HepG2 (cell line): ENCODE measurements around the gene ADAM19. TPM values are rescaled to one million over a fixed set of nuclear protein-coding genes. Genes with fewer than 3 reads are reported as not detected.

ENCODE experiments used
- ATAC-seq: fragments of 200-7000 bp; cut with Tn5 transposase; 3 replicates; pipeline ENCODE4 v1.9.1; 2020; ENCODE audit warnings: mild to moderate bottlenecking, moderate library complexity
- BruUV-seq: library from RNA; stranded (reverse); fragments of 400-500 nt; replicated peaks from 2 replicates; lab custom pipeline; 2021; lab: Mats Ljungman, UMichigan
- CTCF ChIA-PET: fragments of 300-600 bp; formaldehyde crosslinking; extraction: SDS; loops from one replicate; lab custom pipeline; 2021; ENCODE audit warnings: low total read pairs, inconsistent platforms, low intra/inter-chr PET ratio; lab: Yijun Ruan, JAX
- POLR2A ChIA-PET: fragments of 350-600 bp; sonication (Branson Sonifier 250); formaldehyde crosslinking; loops from one replicate; lab custom pipeline; 2020; ENCODE audit warnings: antibody characterized with exemption, inconsistent platforms; lab: Yijun Ruan, JAX
- DNase-seq: peaks from one replicate; pipeline ENCODE4 v3.0.0-alpha.2; 2015; ENCODE audit warnings: low spot score
- FAIRE-seq: peaks from 3 replicates; lab custom pipeline; 2011; peaks lifted over from hg19 to GRCh38; lab: Jason Lieb, UNC
- H2AFZ ChIP-seq: one replicate; pipeline ENCODE4 v1.6.1; 2011; ENCODE audit warnings: low read length, inconsistent platforms
- H3K27ac ChIP-seq: fragments of 300-600 bp; 3 replicates; pipeline ENCODE4 v1.8.0; 2011; ENCODE audit warnings: mixed run types, mild to moderate bottlenecking, mixed read lengths, low read length, inconsistent platforms; ENCODE audit not compliant: insufficient read depth; ENCODE audit errors: extremely low read length
- H3K27me3 ChIP-seq, 2 experiments: fragments of 200-600 bp in 1 of 2; 2 replicates in 1 of 2; 3 replicates in 1 of 2; pipeline versions ENCODE4 v1.6.0 to v1.8.0; 2011; ENCODE audit warnings: low read length in 2 of 2, mild to moderate bottlenecking in 2 of 2, moderate library complexity in 2 of 2, inconsistent platforms in 1 of 2; ENCODE audit not compliant: insufficient read depth in 2 of 2, control insufficient read depth in 1 of 2
- H3K36me3 ChIP-seq, 2 experiments: fragments of 200-600 bp in 1 of 2; replicated peaks in 1 of 2; 2 replicates in 1 of 2; 3 replicates in 1 of 2; pipeline versions ENCODE4 v1.5.1 to v1.8.0; 2011; ENCODE audit warnings: low read length in 2 of 2, inconsistent platforms in 1 of 2; ENCODE audit not compliant: insufficient read depth in 2 of 2, control insufficient read depth in 1 of 2
- H3K4me1 ChIP-seq: 2 replicates; pipeline ENCODE4 v1.5.1; 2012; ENCODE audit warnings: low read length, inconsistent platforms; ENCODE audit not compliant: insufficient read depth
- H3K4me2 ChIP-seq: 2 replicates; pipeline ENCODE4 v1.6.0; 2011; ENCODE audit warnings: low read depth, low read length, inconsistent platforms
- H3K4me3 ChIP-seq, 3 experiments: fragments of 200-600 bp in 1 of 3; sonication (generic), shearing (Covaris generic) in 1 of 3; replicated peaks in 1 of 3; 2 replicates each; pipeline ENCODE4 v1.5.1; 2011 to 2016; ENCODE audit warnings: low read length in 3 of 3, inconsistent platforms in 2 of 3, low read depth in 2 of 3, mild to moderate bottlenecking in 2 of 3, control low read depth in 1 of 3, mixed read lengths in 1 of 3; ENCODE audit not compliant: insufficient read depth in 1 of 3
- H3K79me2 ChIP-seq: one replicate; pipeline ENCODE4 v1.6.1; 2011; ENCODE audit warnings: low read length, inconsistent platforms; ENCODE audit not compliant: insufficient read depth
- H3K9ac ChIP-seq: 2 replicates; pipeline ENCODE4 v1.6.0; 2011; ENCODE audit warnings: mild to moderate bottlenecking, low read depth, low read length, inconsistent platforms; ENCODE audit not compliant: insufficient read depth
- H3K9me3 ChIP-seq: 2 replicates; pipeline ENCODE4 v1.5.1; 2012; ENCODE audit warnings: mild to moderate bottlenecking, low read length
- H4K20me1 ChIP-seq: 2 replicates; pipeline ENCODE4 v1.6.0; 2011; ENCODE audit warnings: inconsistent platforms, mild to moderate bottlenecking, low read length, moderate library complexity; ENCODE audit not compliant: insufficient read depth
- DR1 ChIP-seq: sonication (generic); formaldehyde crosslinking; IDR thresholded peaks from 2 replicates; pipeline ENCODE4 v1.8.0; 2021; ENCODE audit warnings: mild to moderate bottlenecking, missing genetic modification reagents, inconsistent platforms
- MLLT10 ChIP-seq: sonication (generic); formaldehyde crosslinking; IDR thresholded peaks from 2 replicates; pipeline ENCODE4 v1.4.0; 2020; ENCODE audit warnings: missing genetic modification reagents
- RXRA ChIP-seq: sonication (generic); formaldehyde crosslinking; IDR thresholded peaks from 2 replicates; pipeline ENCODE4 v1.5.1; 2020; ENCODE audit warnings: missing genetic modification reagents
- THAP8 ChIP-seq: sonication (generic); formaldehyde crosslinking; IDR thresholded peaks from 2 replicates; pipeline ENCODE4 v1.5.1; 2020; ENCODE audit warnings: missing genetic modification reagents, mild to moderate bottlenecking, borderline replicate concordance
- ZBTB46 ChIP-seq: sonication (generic); formaldehyde crosslinking; IDR thresholded peaks from 2 replicates; pipeline ENCODE4 v1.4.0; 2020; ENCODE audit warnings: mild to moderate bottlenecking, missing genetic modification reagents, borderline replicate concordance
- ZNF615 ChIP-seq: sonication (generic); formaldehyde crosslinking; IDR thresholded peaks from 2 replicates; pipeline ENCODE4 v1.5.0; 2020; ENCODE audit warnings: mild to moderate bottlenecking, missing genetic modification reagents, borderline replicate concordance
- ZNF841 ChIP-seq: sonication (generic); formaldehyde crosslinking; IDR thresholded peaks from 2 replicates; pipeline ENCODE4 v1.8.1; 2023; ENCODE audit warnings: missing genetic modification reagents, borderline replicate concordance
- WGBS: methylation state at CpG from one replicate; pipeline ENCODE4 v1.1.6; 2017; ENCODE audit warnings: low lambda C conversion rate; 5-methylcytosine and 5-hydroxymethylcytosine counted together
- in situ Hi-C: cut with HindIII; loops from 2 replicates; pipeline ENCODE4 v1.10.0; 2017; ENCODE audit warnings: low pct_unique_long_range_greater_than_20kb; ENCODE audit not compliant: extremely low pct_ligation_motif_present
- intact Hi-C: fragments of 100-400 bp; cut with micrococcal nuclease; formaldehyde crosslinking; loops from one replicate; pipeline ENCODE4 v1.10.0; 2022; ENCODE audit not compliant: unreplicated experiment
- polyA plus RNA-seq, 8 experiments: library from polyadenylated mRNA; depleted of rRNA in 3 of 8; stranded (reverse) in 7 of 8; unstranded in 1 of 8; fragments of >200 nt; fragmentation: Illumina TruSeq in 4 of 8; extraction: Trizol in 4 of 8; gene quantifications; 2 replicates each; pipeline versions ENCODE4 v1.2.1 to v1.2.3, GENCODE V29; 2011 to 2016; ENCODE audit warnings: low read depth in 4 of 8, missing spikeins in 1 of 8, mixed read lengths in 1 of 8; ENCODE audit not compliant: insufficient read depth in 1 of 8
- total RNA-seq, 5 experiments: library from RNA; depleted of rRNA; stranded (reverse); fragments of >200 nt; fragmentation: Illumina TruSeq; extraction: Trizol; gene quantifications; 2 replicates each; pipeline ENCODE4 v1.2.3, GENCODE V29; 2016; ENCODE audit warnings: low read depth in 1 of 5

Gene ADAM19
- total and polyA plus RNA-seq, 2 of the 13 experiments (the other 11 are each of a cell fraction or from before 2014, with no cell fraction given) = 0.38 to 0.74 TPM

- intact Hi-C loops = no loop called here
- no peak for TF ChIP-seq THAP8
- H3K4me1 ChIP-seq = peaks cover 27% of the 10 kb centered on the region; the same call in 1 of the 2 replicates
- no peak overlapping the region for H3K4me3 ChIP-seq
- FAIRE-seq = no peak
- H4K20me1 ChIP-seq = no peaks in the 10 kb centered on the region
- H3K9ac ChIP-seq = no peak overlapping the region
- in situ Hi-C loops = no loop called here
- no peaks in the 10 kb centered on the region for H3K9me3 ChIP-seq
- no peak for ATAC-seq
- H2AFZ ChIP-seq = no peak overlapping the region
- 95% methylated on average over 1 of the region's 1 CpG for WGBS
- ChIA-PET POLR2A (no interaction called here), CTCF (no interaction called here)
- no peaks in the 10 kb centered on the region for H3K27me3 ChIP-seq
- no peak for DNase-seq
- no TSS peak for BruUV-seq
- no peaks in the 10 kb centered on the region for H3K36me3 ChIP-seq
- H3K27ac ChIP-seq = no peak overlapping the region
- no peak overlapping the region for H3K4me2 ChIP-seq
- H3K79me2 ChIP-seq = no peaks in the 10 kb centered on the region
Measured at GRCh38 chr5:157552650-157553049, 22.9 kb downstream of the ADAM19 start.

- no peak overlapping the region for H3K27ac ChIP-seq
- peaks cover 27% of the 10 kb centered on the region; the same call in 1 of the 2 replicates for H3K4me1 ChIP-seq
- in situ Hi-C loops (no loop called here), intact Hi-C loops (no loop called here)
- TF ChIP-seq ZBTB46 = no peak
- no peak for TF ChIP-seq DR1 (CRISPR knock-in tag)
- TF ChIP-seq ZNF841 (CRISPR knock-in tag) = no peak
- TF ChIP-seq ZNF615 = no peak
- no peak for TF ChIP-seq RXRA
- no peak for TF ChIP-seq MLLT10 (CRISPR knock-in tag)
- FAIRE-seq = no peak
- H4K20me1 ChIP-seq = no peaks in the 10 kb centered on the region
- H2AFZ ChIP-seq = no peak overlapping the region
- POLR2A ChIA-PET = no interaction called here
- no peaks in the 10 kb centered on the region for H3K36me3 ChIP-seq
- H3K4me2 ChIP-seq = no peak overlapping the region
- CTCF ChIA-PET = no interaction called here
- H3K9me3 ChIP-seq = no peaks in the 10 kb centered on the region
- H3K27me3 ChIP-seq = peaks cover 0 to 1% of the 10 kb centered on the region in 2 experiments; a peak in 1 of 5 replicates
- WGBS = 60% methylated on average over 4 of the region's 4 CpGs
- H3K9ac ChIP-seq = no peak overlapping the region
- no peak for DNase-seq
- BruUV-seq = no TSS peak
- H3K79me2 ChIP-seq = no peaks in the 10 kb centered on the region
- ATAC-seq = no peak
- no peak overlapping the region for H3K4me3 ChIP-seq
Measured at GRCh38 chr5:157550663-157551062, 24.9 kb downstream of the ADAM19 start.
